ENCODE data around the gene CERS2.

The CERS2 gene, protein sequence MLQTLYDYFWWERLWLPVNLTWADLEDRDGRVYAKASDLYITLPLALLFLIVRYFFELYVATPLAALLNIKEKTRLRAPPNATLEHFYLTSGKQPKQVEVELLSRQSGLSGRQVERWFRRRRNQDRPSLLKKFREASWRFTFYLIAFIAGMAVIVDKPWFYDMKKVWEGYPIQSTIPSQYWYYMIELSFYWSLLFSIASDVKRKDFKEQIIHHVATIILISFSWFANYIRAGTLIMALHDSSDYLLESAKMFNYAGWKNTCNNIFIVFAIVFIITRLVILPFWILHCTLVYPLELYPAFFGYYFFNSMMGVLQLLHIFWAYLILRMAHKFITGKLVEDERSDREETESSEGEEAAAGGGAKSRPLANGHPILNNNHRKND

GRCh38 chr1:150974580-150975478, at the start of gene CERS2:
Gene CERS2, minus strand, starts transcription at chr1:150974835. Its CDS starts 5,745 bp downstream, at chr1:150969090.
- DNase-seq, result peak; percentile 42 to 50

GRCh38 chr1:151013518-151013917, 38.9 kb upstream of the CERS2 start:
- no peak for DNase-seq

GRCh38 chr1:151012684-151013471, 38.2 kb upstream of the CERS2 start:
- DNase-seq, result no peak

GRCh38 chr1:151011154-151011850, 36.7 kb upstream of the CERS2 start:
- peak; percentile 36 to 43 for DNase-seq

GRCh38 chr1:151010346-151010726, 35.7 kb upstream of the CERS2 start:
- no peak for DNase-seq

DNA sequence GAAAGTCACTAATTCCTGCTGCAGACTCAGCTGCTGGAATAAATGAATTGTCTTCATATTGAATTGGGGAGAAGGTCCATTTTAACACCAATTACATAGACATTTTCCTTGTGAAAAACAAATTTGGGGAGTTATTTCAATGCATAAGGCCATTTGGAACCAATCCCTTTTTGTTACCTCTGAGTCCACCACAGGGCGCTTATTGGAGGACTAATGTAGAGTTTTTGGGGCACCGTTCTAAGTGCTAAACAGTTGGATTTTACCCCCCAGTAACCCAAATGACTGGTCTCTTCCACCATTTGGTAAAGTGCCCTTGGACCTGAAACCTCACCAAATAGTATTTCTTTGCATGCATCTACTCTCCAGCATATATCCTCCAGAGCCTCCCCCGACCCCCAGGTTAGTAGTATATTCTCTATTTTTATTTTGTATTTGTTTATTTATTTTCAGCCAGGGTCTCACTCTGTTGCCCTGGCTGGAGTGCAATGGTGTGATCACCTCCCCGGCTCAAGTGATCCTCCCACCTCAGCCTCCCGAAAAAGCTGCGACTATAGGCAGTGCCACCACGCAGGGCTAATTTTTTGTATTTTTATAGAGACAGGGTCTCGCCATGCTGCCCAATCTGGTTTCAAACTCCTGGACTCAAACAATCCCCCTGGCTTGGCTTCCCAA, 35.2 kb upstream of the CERS2 start:
- no peak for DNase-seq

- DNase-seq, result no peak
These were observed 34.6 kb upstream of the CERS2 start for GRCh38 chr1:151009206-151009587.

DNA sequence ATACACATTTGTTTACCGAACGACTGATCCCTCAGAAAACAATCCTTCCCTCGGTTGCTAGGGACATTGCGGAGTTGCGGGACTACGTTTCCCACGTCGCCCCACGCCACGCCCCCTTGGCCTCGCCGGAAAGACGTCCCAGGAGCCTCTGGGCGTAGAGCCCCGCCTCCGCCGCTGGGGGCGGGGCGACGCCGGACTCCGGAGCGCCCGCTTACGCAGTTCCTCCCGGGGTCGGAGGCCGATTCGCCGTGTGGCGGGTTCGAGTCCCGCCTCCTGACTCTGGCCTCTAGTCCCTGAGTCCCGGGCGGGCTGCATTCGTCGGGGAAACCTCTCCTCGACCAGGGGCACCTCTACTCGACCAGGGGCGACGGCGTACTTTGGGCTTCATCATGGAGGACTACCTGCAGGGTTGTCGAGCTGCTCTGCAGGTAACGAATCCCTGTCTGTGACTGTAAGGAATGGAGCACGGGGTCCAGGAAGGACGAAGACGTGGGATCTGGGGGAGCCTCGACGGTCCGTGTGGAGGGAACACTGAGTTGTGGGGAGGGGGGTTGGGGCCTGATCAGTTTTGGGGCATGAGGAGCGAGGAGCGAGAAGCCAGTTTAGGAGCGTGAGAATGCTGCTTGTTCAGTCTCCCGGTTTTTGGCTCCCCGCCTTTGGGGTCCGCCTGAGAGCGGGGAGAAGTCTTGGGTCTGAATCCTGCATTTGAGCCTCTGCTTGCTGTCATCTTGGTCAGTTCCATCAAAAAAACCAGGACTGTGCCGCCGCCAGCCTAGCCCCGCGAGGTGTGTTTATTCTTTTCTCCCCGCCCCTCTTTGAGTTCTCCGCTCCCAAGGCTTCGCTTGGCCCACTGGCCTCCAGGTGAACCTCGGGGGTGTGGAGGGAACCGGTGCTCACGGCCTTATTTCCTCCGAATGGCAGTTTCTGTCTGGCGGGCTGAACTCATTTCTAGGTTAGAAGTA, 33.9 kb upstream of the CERS2 start, which contains the start of gene PRUNE1:
Gene PRUNE1 (plus strand): TSS at position 206 of the 962 bp plus-strand sequence. CDS start 184 bp downstream, at position 390.
- peak; percentile 90 to 94 for DNase-seq

DNA sequence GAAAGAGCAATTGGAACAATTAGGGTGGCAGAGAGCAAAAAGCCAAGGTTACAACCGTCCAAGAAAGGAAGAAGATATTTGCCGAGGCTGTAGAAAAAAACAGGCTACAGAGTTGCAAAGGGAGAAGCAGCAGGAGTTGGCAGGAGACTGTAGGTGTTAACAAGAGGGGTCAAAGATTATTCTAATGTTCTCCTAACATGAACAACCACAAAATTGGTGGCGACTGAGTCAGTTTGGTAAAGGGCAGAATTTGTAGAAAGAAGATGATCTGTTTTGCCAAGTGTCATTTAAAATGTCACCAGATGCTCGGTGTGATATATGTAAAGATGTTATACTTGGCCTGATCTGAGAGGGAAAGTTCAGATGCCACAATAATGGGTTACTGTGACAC, 33.2 kb upstream of the CERS2 start:
- no peak for DNase-seq

- DNase-seq, result peak; percentile 95 to 96
These were observed 31.9 kb upstream of the CERS2 start, which contains the start of gene MINDY1 for GRCh38 chr1:151006327-151007052. Gene MINDY1, minus strand, starts transcription at chr1:151006902. Its CDS starts 4,285 bp downstream, at chr1:151002617.

- DNase-seq, result no peak
These were observed 31.2 kb upstream of the CERS2 start for GRCh38 chr1:151005729-151006319.

DNA sequence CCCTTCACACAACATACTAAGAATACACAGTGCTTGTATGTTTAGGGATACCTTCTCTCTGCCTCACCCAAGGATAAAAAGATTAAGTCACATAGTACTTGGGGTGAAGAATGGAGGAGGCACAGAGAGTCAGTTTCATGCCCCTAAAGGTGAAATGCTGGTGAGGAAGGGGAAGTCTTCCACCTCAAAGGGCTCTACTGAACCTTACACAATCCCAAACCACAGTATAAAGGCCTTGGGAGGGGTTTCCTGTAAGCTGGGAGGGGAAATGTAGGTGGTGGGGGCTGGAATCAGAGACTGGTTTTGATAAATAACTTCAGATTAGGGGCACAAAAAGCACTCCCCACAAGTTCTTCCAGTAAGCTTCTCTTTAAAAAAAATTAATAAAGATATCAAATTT, 28.5 kb upstream of the CERS2 start:
- DNase-seq, result peak; percentile 41 to 48

- no peak for DNase-seq
These were observed 28.0 kb upstream of the CERS2 start for GRCh38 chr1:151002611-151003010.

DNA sequence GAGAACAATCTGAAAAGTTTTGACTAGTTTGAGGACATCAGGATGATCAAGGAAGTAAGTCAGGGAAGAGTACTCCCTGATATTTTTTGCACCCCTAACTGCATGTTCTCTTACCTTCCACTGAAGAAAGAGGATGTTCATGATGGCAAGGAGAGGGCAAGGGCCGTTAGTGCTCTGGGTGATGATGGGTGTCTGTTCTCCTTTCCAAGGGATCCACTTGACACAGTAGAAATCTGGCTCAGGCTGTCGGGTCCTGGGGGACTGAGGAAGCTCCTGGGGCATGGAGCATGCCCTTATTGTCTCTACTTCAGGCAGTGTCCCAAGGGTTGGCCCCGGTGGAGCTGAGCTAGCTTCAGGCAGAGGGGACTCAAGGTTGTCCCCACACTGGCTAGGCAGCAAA, 27.4 kb upstream of the CERS2 start:
- peak; percentile 26 to 28 for DNase-seq

- DNase-seq, result no peak
These were observed 27.0 kb upstream of the CERS2 start for GRCh38 chr1:151001602-151002001.

- DNase-seq, result no peak
These were observed 25.8 kb upstream of the CERS2 start for GRCh38 chr1:151000408-151000807.

- no peak for DNase-seq
These were observed 25.3 kb upstream of the CERS2 start for GRCh38 chr1:150999926-151000325.

DNA sequence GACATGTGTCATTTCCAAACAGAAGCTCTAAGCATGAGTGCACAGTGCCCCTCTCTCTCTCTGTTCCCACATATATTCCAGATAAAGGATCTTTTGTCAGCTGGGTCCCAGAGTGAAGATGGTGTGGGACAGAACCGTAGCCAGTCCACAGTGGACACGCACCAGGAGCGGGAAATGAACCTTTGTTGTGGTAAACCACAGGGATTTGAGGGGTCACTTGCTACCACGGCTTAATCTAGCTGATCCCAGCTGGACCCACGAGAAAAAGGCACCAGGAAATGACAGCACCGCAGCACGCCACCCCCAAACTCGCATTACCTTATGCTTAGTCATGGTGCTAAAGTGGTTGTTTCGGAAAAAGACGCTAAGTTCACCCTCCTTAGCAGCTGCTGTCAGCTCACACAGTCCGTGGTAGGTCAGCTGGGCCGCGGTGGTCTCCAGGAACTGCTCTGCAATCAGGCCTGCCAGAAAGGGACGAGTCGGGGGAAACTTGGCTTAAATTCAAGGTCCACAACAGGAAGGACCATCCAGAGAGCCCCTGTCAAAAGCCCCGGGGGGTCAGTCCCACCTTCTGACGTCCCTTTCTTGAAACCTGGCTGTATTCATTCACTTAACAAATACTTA, 24.5 kb upstream of the CERS2 start:
- no peak for DNase-seq

- no peak for DNase-seq
These were observed 23.3 kb upstream of the CERS2 start for GRCh38 chr1:150997949-150998348.
